Kidney (tissue), 14 donors: ENCODE measurements around the gene EMC10. TPM values are rescaled to one million over a fixed set of nuclear protein-coding genes. Genes with fewer than 3 reads are reported as not detected.
A peak's percentile ranks its signal among the peaks of the same experiment; 100 is the strongest.

Experiments
- DNase-seq, 5 donors: peaks; one replicate each; pipeline ENCODE4 v3.0.0-alpha.2; 2013 to 2020
- FAIRE-seq: peaks from 2 replicates; lab custom pipeline; 2012; peaks lifted over from hg19 to GRCh38; lab: Jason Lieb, UNC
- H3K27ac ChIP-seq, 2 donors: one replicate each; pipeline ENCODE4 v1.7.0; 2013; ENCODE audit warnings: low read depth in 2 of 2, low read length in 2 of 2, inconsistent platforms in 1 of 2
- H3K27me3 ChIP-seq: one replicate; pipeline ENCODE4 v1.7.1; 2013; ENCODE audit warnings: low read length, inconsistent platforms; ENCODE audit not compliant: control insufficient read depth, insufficient read depth
- H3K36me3 ChIP-seq, 3 donors: one replicate each; pipeline versions ENCODE4 v1.7.0 to v1.7.1; 2013; ENCODE audit warnings: low read length in 3 of 3, control low read depth in 1 of 3, inconsistent platforms in 1 of 3; ENCODE audit not compliant: insufficient read depth in 3 of 3, control insufficient read depth in 2 of 3
- H3K4me1 ChIP-seq, 3 donors: one replicate each; pipeline versions ENCODE4 v1.7.0 to v1.7.1; 2013; ENCODE audit warnings: low read length in 3 of 3, inconsistent platforms in 1 of 3, low read depth in 1 of 3; ENCODE audit not compliant: control insufficient read depth in 2 of 3, insufficient read depth in 2 of 3
- H3K4me3 ChIP-seq, 3 donors: one replicate each; pipeline versions ENCODE4 v1.7.0 to v1.8.1; 2013; ENCODE audit warnings: low read length in 3 of 3, control low read depth in 1 of 3, inconsistent platforms in 1 of 3
- H3K9ac ChIP-seq, 3 donors: one replicate each; pipeline versions ENCODE4 v1.7.0 to v1.7.1; 2013; ENCODE audit warnings: low read length in 3 of 3, control low read depth in 1 of 3, inconsistent platforms in 1 of 3
- H3K9me3 ChIP-seq, 3 donors: one replicate each; pipeline versions ENCODE4 v1.7.0 to v1.7.1; 2013; ENCODE audit warnings: low read length in 3 of 3, control low read depth in 1 of 3, inconsistent platforms in 1 of 3; ENCODE audit not compliant: control insufficient read depth in 2 of 3, insufficient read depth in 1 of 3
- intact Hi-C: fragments of 100-400 bp; cut with DNase I; formaldehyde crosslinking; loops from one replicate; pipeline ENCODE4 v1.11.1; 2022
- polyA plus RNA-seq: library from polyadenylated mRNA; stranded (reverse); fragments of 350-450 nt; fragmentation: Illumina TruSeq; extraction: RNeasy Lipid Tissue Mini Kit (QIAGEN cat#74804); gene quantifications from one replicate; pipeline ENCODE4 v1.2.3, GENCODE V29; 2014; ENCODE audit warnings: low read depth, low replicate concordance; ENCODE audit not compliant: insufficient read depth
- total RNA-seq: library from RNA; stranded (reverse); fragmentation: NEBNext Ultra II Directional; extraction: Animal tissue kit (Norgen Biotek cat#: 25700); gene quantifications from one replicate; pipeline ENCODE4 v1.2.1, GENCODE V29; 2021
- TF ChIP-seq, protein P1 (sequence below): IDR thresholded peaks from 3 replicates; pipeline ENCODE4 v1.5.1; 2012; ENCODE audit warnings: mild to moderate bottlenecking, moderate library complexity, borderline replicate concordance; ENCODE audit not compliant: insufficient read depth; ENCODE audit errors: extremely low read depth
- donor health status: control.
- donor health status: control.
- donor health status: control.
- donor health status: control.
- donor health status: control.
- donor health status: DM: yes; HTN: yes; CAD: no.
- donor health status: Normal renal cell carcinoma (clear cell type).

Gene EMC10
- total and polyA plus RNA-seq, 2 donors from 2014 or later, result 184 to 199 TPM

GRCh38 chr19:50531171-50531612 is 54.9 kb downstream of the EMC10 start:
- Histone ChIP-seq H3K36me3 (no peaks in the 10 kb centered on the region), H3K4me3 (no peak overlapping the region), H3K27ac (no peak overlapping the region), H3K9me3 (peaks cover 0 to 14% (median 3%) of the 10 kb centered on the region in 3 donors), H3K9ac (no peak overlapping the region), H3K27me3 (no peaks in the 10 kb centered on the region), H3K4me1 (no peaks in the 10 kb centered on the region)
- DNase-seq (no peak), FAIRE-seq (no peak)
- intact Hi-C loops, result no loop called here
- TF ChIP-seq, protein P1, sequence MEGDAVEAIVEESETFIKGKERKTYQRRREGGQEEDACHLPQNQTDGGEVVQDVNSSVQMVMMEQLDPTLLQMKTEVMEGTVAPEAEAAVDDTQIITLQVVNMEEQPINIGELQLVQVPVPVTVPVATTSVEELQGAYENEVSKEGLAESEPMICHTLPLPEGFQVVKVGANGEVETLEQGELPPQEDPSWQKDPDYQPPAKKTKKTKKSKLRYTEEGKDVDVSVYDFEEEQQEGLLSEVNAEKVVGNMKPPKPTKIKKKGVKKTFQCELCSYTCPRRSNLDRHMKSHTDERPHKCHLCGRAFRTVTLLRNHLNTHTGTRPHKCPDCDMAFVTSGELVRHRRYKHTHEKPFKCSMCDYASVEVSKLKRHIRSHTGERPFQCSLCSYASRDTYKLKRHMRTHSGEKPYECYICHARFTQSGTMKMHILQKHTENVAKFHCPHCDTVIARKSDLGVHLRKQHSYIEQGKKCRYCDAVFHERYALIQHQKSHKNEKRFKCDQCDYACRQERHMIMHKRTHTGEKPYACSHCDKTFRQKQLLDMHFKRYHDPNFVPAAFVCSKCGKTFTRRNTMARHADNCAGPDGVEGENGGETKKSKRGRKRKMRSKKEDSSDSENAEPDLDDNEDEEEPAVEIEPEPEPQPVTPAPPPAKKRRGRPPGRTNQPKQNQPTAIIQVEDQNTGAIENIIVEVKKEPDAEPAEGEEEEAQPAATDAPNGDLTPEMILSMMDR, result no peak

DNA sequence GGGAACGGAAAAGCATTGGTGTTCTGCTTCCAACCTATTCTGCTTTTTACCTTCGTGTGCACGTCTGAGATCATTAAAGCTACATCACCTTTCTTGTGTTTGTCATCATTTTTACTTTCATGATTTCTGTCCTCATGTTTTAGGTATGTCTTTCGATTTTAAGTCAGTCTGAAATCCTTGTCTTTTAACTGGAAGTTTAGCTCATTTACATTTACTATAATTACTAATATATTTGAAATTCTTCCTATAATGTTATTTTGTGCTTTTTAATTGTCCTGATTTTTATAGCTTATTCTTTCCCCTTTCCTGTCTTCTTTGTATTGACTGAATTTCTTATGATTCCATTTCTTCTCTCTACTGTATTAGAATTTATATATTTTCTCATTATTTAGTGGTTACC is 56.6 kb downstream of the EMC10 start:
- intact Hi-C loops, result no loop called here
- H3K27me3 ChIP-seq, result no peaks in the 10 kb centered on the region
- H3K27ac ChIP-seq, result no peak overlapping the region
- DNase-seq, result no peak
- H3K4me1 ChIP-seq, result no peaks in the 10 kb centered on the region
- no peak for FAIRE-seq
- no peak overlapping the region for H3K9ac ChIP-seq
- H3K9me3 ChIP-seq, result peaks cover 0 to 14% (median 3%) of the 10 kb centered on the region in 3 donors
- TF ChIP-seq, protein P1, result no peak
- H3K36me3 ChIP-seq, result no peaks in the 10 kb centered on the region
- H3K4me3 ChIP-seq, result no peak overlapping the region

DNA sequence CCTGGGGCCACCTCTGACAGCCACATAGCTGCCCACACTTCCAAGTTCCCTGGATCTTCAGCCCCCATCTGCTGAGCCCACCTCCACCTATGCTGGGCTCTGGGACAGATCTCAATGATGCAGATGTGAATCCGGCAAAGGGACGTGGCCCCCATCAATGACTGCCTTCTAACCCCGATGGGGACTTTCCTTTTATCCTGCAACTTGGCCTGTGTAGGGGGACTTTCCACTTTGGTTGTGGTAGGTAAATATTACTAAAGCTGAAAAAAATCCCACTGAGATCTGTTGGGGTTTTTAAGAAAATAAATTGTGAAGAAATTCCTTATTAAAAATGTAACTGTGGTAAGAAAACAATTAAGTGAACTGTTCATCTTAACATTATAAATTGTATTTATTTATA is 58.2 kb downstream of the EMC10 start:
- Histone ChIP-seq H3K4me3 (no peak overlapping the region), H3K4me1 (no peaks in the 10 kb centered on the region), H3K27ac (no peak overlapping the region), H3K36me3 (no peaks in the 10 kb centered on the region), H3K9ac (no peak overlapping the region), H3K9me3 (peaks cover 0 to 14% (median 3%) of the 10 kb centered on the region in 3 donors), H3K27me3 (no peaks in the 10 kb centered on the region)
- no peak for FAIRE-seq
- TF ChIP-seq, protein P1, result no peak
- intact Hi-C loops, result no loop called here
- no peak for DNase-seq

GRCh38 chr19:50535672-50536187 is 59.4 kb downstream of the EMC10 start:
- intact Hi-C loops, result no loop called here
- no peak overlapping the region for H3K4me3 ChIP-seq
- peaks cover 0 to 14% (median 3%) of the 10 kb centered on the region in 3 donors for H3K9me3 ChIP-seq
- H3K36me3 ChIP-seq, result no peaks in the 10 kb centered on the region
- TF ChIP-seq, protein P1, result no peak
- FAIRE-seq (no peak), DNase-seq (peak in 2 of 5 donors; percentile 43 to 69)
- no peak overlapping the region for H3K27ac ChIP-seq
- H3K9ac ChIP-seq, result no peak overlapping the region
- H3K4me1 ChIP-seq, result no peaks in the 10 kb centered on the region
- H3K27me3 ChIP-seq, result no peaks in the 10 kb centered on the region
